Measurements from ENCODE around the gene ATP2A2.
"Not testable (repeated sequence)": the region's sequence is repeated elsewhere in the genome, so short reads cannot be mapped to it uniquely, and the experiment has no call there.

DNA sequence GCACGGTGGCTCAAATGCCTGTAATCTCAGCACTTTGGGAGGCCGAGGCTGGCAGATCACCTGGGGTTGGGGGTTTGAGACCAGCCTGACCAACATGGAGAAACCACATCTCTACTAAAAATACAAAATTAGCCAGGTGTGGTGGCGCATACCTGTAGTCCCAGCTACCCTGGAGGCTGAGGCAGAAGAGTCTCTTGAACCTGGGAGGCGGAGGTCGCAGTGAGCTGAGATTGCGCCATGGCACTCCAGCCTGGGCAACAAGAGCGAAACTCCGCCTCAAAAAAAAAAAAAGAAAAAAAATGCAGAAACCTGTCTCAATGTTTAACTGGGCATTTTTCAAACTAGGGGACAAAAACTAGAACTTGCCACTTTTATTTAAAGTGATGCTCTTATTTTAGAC lies 59.2 kb downstream of the ATP2A2 start:
- TF ChIP-seq, protein P1, sequence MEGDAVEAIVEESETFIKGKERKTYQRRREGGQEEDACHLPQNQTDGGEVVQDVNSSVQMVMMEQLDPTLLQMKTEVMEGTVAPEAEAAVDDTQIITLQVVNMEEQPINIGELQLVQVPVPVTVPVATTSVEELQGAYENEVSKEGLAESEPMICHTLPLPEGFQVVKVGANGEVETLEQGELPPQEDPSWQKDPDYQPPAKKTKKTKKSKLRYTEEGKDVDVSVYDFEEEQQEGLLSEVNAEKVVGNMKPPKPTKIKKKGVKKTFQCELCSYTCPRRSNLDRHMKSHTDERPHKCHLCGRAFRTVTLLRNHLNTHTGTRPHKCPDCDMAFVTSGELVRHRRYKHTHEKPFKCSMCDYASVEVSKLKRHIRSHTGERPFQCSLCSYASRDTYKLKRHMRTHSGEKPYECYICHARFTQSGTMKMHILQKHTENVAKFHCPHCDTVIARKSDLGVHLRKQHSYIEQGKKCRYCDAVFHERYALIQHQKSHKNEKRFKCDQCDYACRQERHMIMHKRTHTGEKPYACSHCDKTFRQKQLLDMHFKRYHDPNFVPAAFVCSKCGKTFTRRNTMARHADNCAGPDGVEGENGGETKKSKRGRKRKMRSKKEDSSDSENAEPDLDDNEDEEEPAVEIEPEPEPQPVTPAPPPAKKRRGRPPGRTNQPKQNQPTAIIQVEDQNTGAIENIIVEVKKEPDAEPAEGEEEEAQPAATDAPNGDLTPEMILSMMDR (IDR thresholded peaks at IDR 0.05): not testable (repeated sequence)
- not testable (repeated sequence) for TF ChIP-seq EP300 (IDR thresholded peaks at IDR 0.05); POLR2A (IDR thresholded peaks at IDR 0.05; ENCODE audit: low read depth)
